Heart left ventricle (tissue), 16 donors: ENCODE measurements around the gene ACTL6B. TPM values are rescaled to one million over a fixed set of nuclear protein-coding genes. Genes with fewer than 3 reads are reported as not detected.

Experiments used
- ATAC-seq, 4 donors: fragments of 200-7000 bp; cut with Tn5 transposase; one replicate each; pipeline ENCODE4 v1.9.1; 2020 to 2022; ENCODE audit warnings: moderate library complexity in 4 of 4, mild to moderate bottlenecking in 3 of 4, moderate number of reproducible peaks in 1 of 4
- DNase-seq, 5 donors: peaks; one replicate each; pipeline ENCODE4 v3.0.0-alpha.2; 2020
- H3K27ac ChIP-seq, 12 donors: fragments of 200-600 bp; sonication (generic) in 4 of 12; one replicate each; pipeline versions ENCODE4 v1.5.0 to v1.8.0; 2016 to 2022; ENCODE audit warnings: mild to moderate bottlenecking in 2 of 12
- H3K27me3 ChIP-seq, 9 donors: fragments of 200-600 bp; sonication (generic) in 2 of 9; one replicate each; pipeline versions ENCODE4 v1.5.1 to v1.8.0; 2016 to 2022; ENCODE audit warnings: mild to moderate bottlenecking in 3 of 9
- H3K36me3 ChIP-seq, 9 donors: fragments of 200-600 bp; sonication (generic) in 2 of 9; one replicate each; pipeline versions ENCODE4 v1.5.0 to v1.8.0; 2018 to 2022; ENCODE audit warnings: mild to moderate bottlenecking in 2 of 9
- H3K4me1 ChIP-seq, 12 donors: fragments of 200-600 bp; sonication (generic) in 4 of 12; one replicate each; pipeline versions ENCODE4 v1.5.0 to v1.8.0; 2016 to 2022; ENCODE audit warnings: mild to moderate bottlenecking in 3 of 12
- H3K4me3 ChIP-seq, 12 donors: fragments of 200-600 bp; sonication (generic) in 4 of 12; one replicate each; pipeline versions ENCODE4 v1.5.0 to v1.8.0; 2017 to 2022; ENCODE audit warnings: mild to moderate bottlenecking in 9 of 12, moderate library complexity in 4 of 12
- H3K9me3 ChIP-seq, 12 donors: fragments of 200-600 bp; sonication (generic) in 4 of 12; one replicate each; pipeline versions ENCODE4 v1.5.0 to v1.8.0; 2016 to 2022; ENCODE audit warnings: mild to moderate bottlenecking in 1 of 12
- CTCF ChIP-seq, 12 donors: fragments of 200-600 bp; sonication (generic) in 4 of 12; IDR thresholded peaks; one replicate each; pipeline versions ENCODE4 v1.5.0 to v1.8.0; 2018 to 2022; ENCODE audit warnings: antibody characterized with exemption in 12 of 12, mild to moderate bottlenecking in 5 of 12
- POLR2A ChIP-seq, 2 donors: fragments of 450-650 bp; IDR thresholded peaks; one replicate each; pipeline ENCODE4 v1.6.1; 2017; ENCODE audit warnings: antibody characterized with exemption in 2 of 2, mild to moderate bottlenecking in 2 of 2, moderate library complexity in 2 of 2
- WGBS, 4 donors: extraction: QIAGEN DNeasy Blood & Tissue Kit in 2 of 4; methylation state at CpG; one replicate each; pipeline versions ENCODE4 v1.1.5 to v1.1.7; 2013 to 2018; 5-methylcytosine and 5-hydroxymethylcytosine counted together
- intact Hi-C, 10 donors: fragments of 100-400 bp; cut with DNase I; formaldehyde crosslinking; loops; one replicate each; pipeline versions ENCODE4 v1.11.1 to v1.14.2; 2022
- polyA plus RNA-seq, 2 donors: library from polyadenylated mRNA; stranded (reverse); fragments of 200-250 nt; gene quantifications; one replicate each; pipeline ENCODE4 v1.2.3, GENCODE V29; 2013
- total RNA-seq, 9 donors: library from RNA; depleted of rRNA in 2 of 9; stranded (reverse); fragments of >200 nt in 2 of 9; fragmentation: NEBNext Ultra II Directional in 3 of 9; extraction: Animal tissue kit (Norgen Biotek cat#: 25700) in 3 of 9; gene quantifications; one replicate each; pipeline versions ENCODE4 v1.1.0 to v1.2.4, GENCODE V29; 2016 to 2023
- donor health status: ischemic (EF 13 %, LVEDD 7.1; RV severe dilation, severe dysfunction).
- donor health status: healthy with polysubstance abuse.
- donor health status: DM: no; HTN: yes; CAD: no.
- donor health status: DM: no; HTN: no; CAD: no.
- donor health status: ischemic (EF 25% LVEDD 6.9; RV normal size, moderate dysfunction).
- donor health status: ischemic (EF 25% LVEDD 5.7; RV mildly dilated, moderate dysfunction).
- donor health status: healthy.
- donor health status: DM: yes; HTN: yes; CAD: no.
- donor health status: ischemic (EF 35%, LVEDD 5.7; RV mildly dilated, moderate dysfunction).
- donor health status: nonischemic (EF 11% LVEDD 7.7; RV severe dilation, severe dysfunction).
- donor health status: DM: yes; HTN: yes; CAD: no.
- donor health status: PGD.
- donor health status: ischemic (EF 29% LVEDD 5.4; RV normal size, mild dysfunction).
- donor health status: nonischemic (EF 23%, LVEDD 6.1; RV moderate dilation, normal function).

Gene ACTL6B
- total and polyA plus RNA-seq, 11 donors, result not detected

GRCh38 chr7:100627238-100627549, 29.1 kb downstream of the ACTL6B start:
- TF ChIP-seq CTCF (IDR thresholded peaks at IDR 0.05), result no peak
- no peak for TF ChIP-seq POLR2A (IDR thresholded peaks at IDR 0.05)
- peaks cover 0 to 12% (median 4%) of the 10 kb centered on the region in 12 donors for H3K4me1 ChIP-seq
- H3K27ac ChIP-seq, result no peak overlapping the region
- H3K4me3 ChIP-seq, result no peak overlapping the region
- ATAC-seq (no peak), DNase-seq (no peak)
- H3K9me3 ChIP-seq, result no peaks in the 10 kb centered on the region
- WGBS, 4 donors, result 78 to 94% (median 86%) methylated on average over 10 to 21 of the region's 21 CpGs
- peaks cover 0 to 3% (median 0%) of the 10 kb centered on the region in 9 donors for H3K27me3 ChIP-seq
- no peaks in the 10 kb centered on the region for H3K36me3 ChIP-seq
- intact Hi-C loops, result loop anchor here in 2 of 10 donors (5.0 kb wide), 2 partner anchors 40 to 45 kb away; partner anchors contain the start of gene GNB2 (in 1 of the 2)

DNA sequence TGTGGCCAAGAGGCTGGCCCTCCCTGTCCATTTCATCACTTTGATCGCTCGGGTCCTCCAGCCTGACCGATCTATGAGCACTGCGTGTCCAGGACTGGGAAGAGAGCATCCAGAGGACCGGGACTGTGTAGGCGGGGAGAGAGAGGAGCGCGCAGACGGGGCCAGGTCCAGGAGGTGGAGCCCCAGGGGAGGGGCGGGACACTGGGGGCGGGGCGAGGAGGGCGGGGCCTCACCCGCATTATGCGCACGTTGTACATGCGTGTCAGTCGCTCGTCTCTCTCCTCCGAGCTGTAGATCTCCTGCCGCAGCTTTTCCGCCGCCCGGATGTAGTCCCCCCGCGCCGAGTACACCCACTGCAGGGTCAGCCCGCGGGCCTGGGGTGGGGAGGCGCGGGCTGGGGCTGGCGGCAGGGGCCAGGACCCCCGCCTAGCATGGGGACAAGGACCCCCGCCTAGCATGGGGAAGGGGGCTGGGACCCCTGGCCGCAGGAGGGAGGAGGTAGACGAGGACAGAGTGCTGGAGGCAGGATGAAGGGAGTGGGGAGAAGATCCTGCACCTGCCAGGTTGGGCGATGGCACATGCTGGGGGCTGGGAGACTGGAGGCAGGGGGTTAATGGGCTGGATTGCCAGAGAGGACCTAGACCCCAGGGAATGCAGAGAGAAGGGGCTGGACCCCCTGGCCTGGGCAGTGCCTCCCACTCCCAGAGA, 29.6 kb downstream of the ACTL6B start:
- DNase-seq (peak; percentile 78 to 91 (median 84)), ATAC-seq (peak; percentile 89 to 99 (median 96))
- Histone ChIP-seq H3K4me3 (peak overlapping the region in 9 of 12 donors; percentile 26 to 51 (median 43)), H3K9me3 (no peaks in the 10 kb centered on the region), H3K27ac (peak overlapping the region in 1 of 12 donors; percentile 67), H3K36me3 (no peaks in the 10 kb centered on the region), H3K4me1 (peaks cover 0 to 12% (median 4%) of the 10 kb centered on the region in 12 donors), H3K27me3 (no peaks in the 10 kb centered on the region)
- intact Hi-C loops, result loop anchor here in 2 of 10 donors (5.0 kb wide), 2 partner anchors 41 to 46 kb away; partner anchors contain the start of gene GNB2 (in 1 of the 2)
- no peak for TF ChIP-seq CTCF (IDR thresholded peaks at IDR 0.05)
- TF ChIP-seq POLR2A (IDR thresholded peaks at IDR 0.05), result no peak
- 5 to 20% (median 11%) methylated on average over 6 to 37 of the region's 37 CpGs for WGBS, 4 donors

- no peak for TF ChIP-seq POLR2A (IDR thresholded peaks at IDR 0.05)
- TF ChIP-seq CTCF (IDR thresholded peaks at IDR 0.05), result no peak
- peak overlapping the region in 9 of 12 donors; percentile 26 to 51 (median 43) for H3K4me3 ChIP-seq
- no peaks in the 10 kb centered on the region for H3K9me3 ChIP-seq
- intact Hi-C loops, result loop anchor here in 2 of 10 donors (5.0 kb wide), 2 partner anchors 41 to 46 kb away; partner anchors contain the start of gene GNB2 (in 1 of the 2)
- peaks cover 0 to 12% (median 4%) of the 10 kb centered on the region in 12 donors for H3K4me1 ChIP-seq
- no peaks in the 10 kb centered on the region for H3K36me3 ChIP-seq
- H3K27ac ChIP-seq, result no peak overlapping the region
- no peak for DNase-seq
- H3K27me3 ChIP-seq, result no peaks in the 10 kb centered on the region
- 10 to 23% (median 18%) methylated on average over 3 of the region's 3 CpGs for WGBS, 4 donors
- no peak for ATAC-seq
Observed at GRCh38 chr7:100626055-100626454, 30.2 kb downstream of the ACTL6B start.

DNA sequence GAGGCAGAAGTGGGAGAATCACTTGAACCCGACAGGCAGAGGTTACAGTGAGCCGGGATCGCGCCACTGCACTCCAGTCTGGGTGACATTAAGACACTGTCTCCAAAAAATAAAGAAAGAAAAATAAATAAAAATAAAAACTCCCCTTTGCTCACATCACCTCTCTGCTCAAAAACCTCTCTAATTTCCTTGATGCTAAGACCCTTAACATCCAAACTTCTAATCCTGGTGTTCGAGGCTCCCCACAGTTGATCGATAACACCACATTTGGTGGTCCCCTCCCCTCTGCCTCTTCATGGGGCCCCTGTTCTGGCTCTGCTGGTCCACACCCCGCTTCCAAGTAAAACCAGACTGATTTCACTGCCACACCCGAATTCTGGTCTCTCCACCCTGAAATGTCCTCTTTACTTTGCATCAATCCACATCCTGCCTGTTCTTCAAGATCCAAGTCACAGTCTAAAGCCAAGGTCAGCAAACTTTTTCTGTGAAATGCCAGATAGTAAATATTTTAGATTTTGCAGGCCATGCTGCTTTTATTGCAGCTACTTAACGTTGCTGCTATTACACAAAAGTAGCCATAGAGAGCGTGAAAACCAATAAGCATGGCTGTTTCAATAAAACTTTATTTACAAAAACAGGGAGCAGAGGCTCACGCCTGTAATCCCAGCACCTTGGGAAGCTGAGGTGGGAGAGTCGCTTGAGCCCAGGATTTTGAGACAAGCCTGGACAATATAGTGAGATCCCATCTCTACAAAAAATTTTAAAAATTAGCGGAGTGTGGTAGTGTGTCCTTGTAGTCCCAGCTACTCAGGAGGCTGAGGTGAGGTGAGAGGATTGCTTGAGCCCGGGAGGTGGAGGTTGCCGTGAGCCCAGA, 32.1 kb downstream of the ACTL6B start:
- peaks cover 0 to 12% (median 4%) of the 10 kb centered on the region in 12 donors for H3K4me1 ChIP-seq
- intact Hi-C loops, result loop anchor here in 1 of 10 donors (5.0 kb wide), 1 partner anchor 63 kb away; no protein-coding TSS in a partner anchor
- no peak overlapping the region for H3K27ac ChIP-seq
- peaks cover 0 to 6% (median 0%) of the 10 kb centered on the region in 9 donors for H3K36me3 ChIP-seq
- no peaks in the 10 kb centered on the region for H3K27me3 ChIP-seq
- no peak overlapping the region for H3K4me3 ChIP-seq
- no peaks in the 10 kb centered on the region for H3K9me3 ChIP-seq
- ATAC-seq (no peak), DNase-seq (no peak)
- 82 to 93% (median 88%) methylated on average over 15 of the region's 15 CpGs for WGBS, 4 donors
- TF ChIP-seq CTCF (IDR thresholded peaks at IDR 0.05) (no peak), POLR2A (IDR thresholded peaks at IDR 0.05) (no peak)
